ENCODE data around the gene CAMTA1. TPM values are rescaled to one million over a fixed set of nuclear protein-coding genes. Genes with fewer than 3 reads are reported as not detected.
A peak's percentile ranks its signal among the peaks of the same experiment; 100 is the strongest.

Gene CAMTA1
- total and polyA plus RNA-seq, 9 of the 15 experiments (the other 6 are each of a cell fraction or from before 2014, with no cell fraction given): 43.9 to 161 (median 65.9) TPM

GRCh38 chr1:7640920-7641585, 855.8 kb downstream of the CAMTA1 start:
- peaks cover 20% of the 10 kb centered on the region; the same call in 1 of the 2 replicates for H4K20me1 ChIP-seq (replicated peaks; ENCODE audit: control insufficient read depth, insufficient read depth, low read length)
- no peaks in the 10 kb centered on the region for H3K9me3 ChIP-seq (replicated peaks; ENCODE audit: control insufficient read depth, insufficient read depth, low read depth, low read length)
- DNase-seq (ENCODE audit: extremely low read depth in 1 of 4, low spot score in 3 of 4) (no peak), ATAC-seq (peak; percentile 23; the same call in 2 of the 3 replicates), FAIRE-seq (no peak)
- H3K9me1 ChIP-seq (ENCODE audit: control insufficient read depth, insufficient read depth, low read length): peaks cover 2% of the 10 kb centered on the region
- no peaks in the 10 kb centered on the region for H3K36me3 ChIP-seq (ENCODE audit: control insufficient read depth, insufficient read depth, low read length)
- no peaks in the 10 kb centered on the region for H3K79me2 ChIP-seq (ENCODE audit: control insufficient read depth, insufficient read depth, low read length)
- H2AFZ ChIP-seq (ENCODE audit: low read depth, low read length): no peak overlapping the region
- in situ Hi-C loops (cut with MboI) (loop anchor here (10.0 kb wide), 1 partner anchor 416 kb away; no protein-coding TSS in a partner anchor), intact Hi-C loops (cut with micrococcal nuclease) (loop anchor here (10.0 kb wide), 1 partner anchor 186 kb away; no protein-coding TSS in a partner anchor)
- WGBS (ENCODE audit: insufficient coverage, low coverage, missing lambda C conversion rate): under 1% methylated on average over 17 of the region's 18 CpGs
- H3K27me3 ChIP-seq (ENCODE audit: control insufficient read depth in 2 of 2, insufficient read depth in 2 of 2, low read length in 2 of 2): peaks cover 49 to 87% of the 10 kb centered on the region in 2 experiments
- ChIA-PET POLR2A (interaction anchor here (0.6 to 1.0 kb wide), 4 partner anchors 10 to 65 kb away, joined by 3 to 4 read pairs (median 4); no protein-coding TSS in a partner anchor), CTCF (ENCODE audit: low intra/inter-chr PET ratio) (no interaction called here)
- H3K4me3 ChIP-seq: no peak overlapping the region
- no peak overlapping the region for H3K4me2 ChIP-seq (ENCODE audit: insufficient read depth, low read length)
- no peak overlapping the region for H3K9ac ChIP-seq (ENCODE audit: insufficient read depth in 1 of 2, low read depth in 2 of 2, low read length in 2 of 2)
- peaks cover 0 to 14% of the 10 kb centered on the region in 2 experiments; a peak in 1 of 5 replicates for H3K4me1 ChIP-seq (replicated peaks in 1 of 2; ENCODE audit: control insufficient read depth in 2 of 2, insufficient read depth in 2 of 2, low read length in 2 of 2)
- no peak overlapping the region for H3K27ac ChIP-seq (ENCODE audit: extremely low read depth, low read depth, low read length)
- no TSS peak for BruUV-seq (replicated peaks)
- TF ChIP-seq ZNF407 (IDR thresholded peaks at IDR 0.05; ENCODE audit: low read depth) (no peak), KLF1 (tag; IDR thresholded peaks at IDR 0.05) (no peak), FOXA1 (IDR thresholded peaks at IDR 0.05; ENCODE audit: borderline replicate concordance) (no peak), STAT6 (CRISPR knock-in tag; IDR thresholded peaks at IDR 0.05) (no peak), GTF2A2 (tag; IDR thresholded peaks at IDR 0.05) (no peak), ETV6 (IDR thresholded peaks at IDR 0.05; ENCODE audit: borderline replicate concordance in 1 of 2, low read depth in 2 of 2, low read length in 1 of 2) (no peak), ETV6 (CRISPR knock-in tag; IDR thresholded peaks at IDR 0.05; ENCODE audit: borderline replicate concordance) (no peak), GABPB1 (CRISPR knock-in tag; IDR thresholded peaks at IDR 0.05) (no peak), PRMT5 (CRISPR knock-in tag; IDR thresholded peaks at IDR 0.05) (no peak), DMBX1 (CRISPR knock-in tag; IDR thresholded peaks at IDR 0.05; ENCODE audit: borderline replicate concordance) (no peak)
